LNCaP clone FGC (cell line): ENCODE measurements around the gene MUS81.

Experiments
- DNase-seq: peaks from one replicate; pipeline ENCODE4 v3.0.0-alpha.2; 2011; ENCODE audit warnings: low read depth
- H3K4me3 ChIP-seq: 2 replicates; pipeline ENCODE4 v1.5.1; 2011; ENCODE audit warnings: mild to moderate bottlenecking, low read depth, low read length, control low read depth
- CTCF ChIP-seq: IDR thresholded peaks from 2 replicates; pipeline ENCODE4 v1.5.1; 2012; ENCODE audit warnings: mild to moderate bottlenecking; ENCODE audit not compliant: control insufficient read depth, insufficient read depth; ENCODE audit errors: extremely low read depth

Gene MUS81

GRCh38 chr11:65899356-65900124 lies 39.3 kb downstream of the MUS81 start:
- no peak for DNase-seq

DNA sequence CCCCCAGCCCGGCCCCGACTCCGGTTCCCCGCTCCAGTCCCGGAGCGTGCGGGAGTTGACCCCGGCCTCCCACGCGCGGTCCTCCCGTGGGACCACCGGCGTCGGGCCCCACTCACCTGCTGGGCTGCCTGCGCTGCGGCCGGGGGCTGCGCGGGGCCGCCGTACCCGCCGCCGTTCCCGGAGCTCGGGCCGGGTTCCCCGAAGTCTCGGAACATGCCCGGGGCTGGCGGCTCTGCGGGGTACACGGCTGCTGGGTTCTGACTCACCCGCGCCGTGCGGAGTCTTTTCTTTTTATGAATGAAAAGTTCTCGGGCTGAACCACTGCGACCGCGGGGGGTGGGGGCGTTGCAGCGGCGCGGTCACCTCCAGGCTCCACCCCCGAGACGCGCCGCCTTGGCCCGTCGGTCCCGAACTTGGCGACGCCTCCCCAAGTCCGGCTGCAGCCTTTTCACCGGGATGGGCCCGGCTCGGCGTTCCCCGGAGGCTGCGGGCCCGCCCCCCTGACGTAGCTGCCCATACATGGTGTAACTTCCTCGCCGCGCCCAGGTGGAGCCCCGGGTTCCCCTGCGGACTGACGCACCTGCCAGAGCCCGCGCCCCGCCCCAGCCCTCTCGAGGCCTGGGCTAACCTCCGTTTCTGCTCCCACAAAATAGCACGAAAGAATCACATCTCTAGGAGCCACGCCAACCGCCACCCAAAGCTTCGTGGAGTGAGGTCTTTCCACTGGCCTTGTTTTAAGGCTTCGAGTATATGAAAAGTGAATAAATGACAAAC lies 40.1 kb downstream of the MUS81 start, which contains the start of gene FOSL1:
Gene FOSL1, minus strand, starts transcription at position 264 of the 774 bp plus-strand sequence. Its CDS starts 49 bp downstream, at position 215.
- DNase-seq, result peak; percentile 60
- TF ChIP-seq CTCF, result no peak
- peak within 1 kb of the TSS; percentile 46 for H3K4me3 ChIP-seq

More at GRCh38 chr11:65899356-65900124, 39.3 kb downstream of the MUS81 start:
- peak overlapping the region; percentile 46 for H3K4me3 ChIP-seq
- TF ChIP-seq CTCF, result no peak

DNA sequence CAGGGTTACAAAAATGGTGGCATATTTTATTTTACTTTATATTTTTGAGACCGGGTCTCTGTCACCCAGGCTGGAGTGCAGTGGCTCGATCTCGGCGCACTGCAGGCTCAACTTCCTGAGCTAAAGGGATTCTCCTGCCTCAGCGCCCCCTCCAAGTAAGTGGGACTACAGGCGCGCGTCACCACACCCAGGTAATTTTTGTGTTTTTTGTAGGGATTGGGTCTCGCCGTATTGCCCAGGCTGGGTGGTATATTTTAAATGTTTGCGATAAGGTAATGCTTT lies 40.6 kb downstream of the MUS81 start:
- TF ChIP-seq CTCF, result no peak
- no peak for DNase-seq
- peak overlapping the region; percentile 46 for H3K4me3 ChIP-seq

- TF ChIP-seq CTCF, result no peak
- no peak overlapping the region for H3K4me3 ChIP-seq
- DNase-seq, result no peak
These were observed 42.8 kb downstream of the MUS81 start for GRCh38 chr11:65903068-65903481.

- no peak for DNase-seq
- no peak for TF ChIP-seq CTCF
- H3K4me3 ChIP-seq, result no peak overlapping the region
These were observed 43.5 kb downstream of the MUS81 start for GRCh38 chr11:65903715-65904114.

DNA sequence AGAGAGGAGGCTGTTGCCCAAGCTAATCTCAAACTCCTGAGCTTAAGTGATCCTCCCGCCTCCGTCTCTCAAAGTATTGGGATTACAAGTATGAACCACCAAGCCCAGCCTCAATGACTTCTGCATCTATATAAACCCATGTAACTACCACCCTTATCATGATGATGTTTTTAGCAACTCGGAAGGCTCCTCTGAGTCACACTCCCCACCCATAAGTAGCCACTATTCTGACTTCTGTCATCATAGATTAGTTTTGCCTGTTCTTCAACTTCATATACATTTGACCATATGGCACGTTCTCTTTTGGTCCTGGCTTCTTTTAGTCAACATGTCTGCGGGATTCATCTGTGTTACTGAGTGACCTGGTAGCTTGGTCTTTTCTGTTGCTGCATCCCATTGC lies 46.4 kb downstream of the MUS81 start:
- no peak for DNase-seq
- TF ChIP-seq CTCF, result no peak

More for the DNA sequence above, 46.4 kb downstream of the MUS81 start:
- no peak overlapping the region for H3K4me3 ChIP-seq
